Esophagus muscularis mucosa (tissue), 2 donors: ENCODE data around the gene MMP7.

Source experiments
- EP300 ChIP-seq: sonication (generic); formaldehyde crosslinking; IDR thresholded peaks from one replicate; pipeline ENCODE4 v1.6.1; 2017; ENCODE audit warnings: antibody characterized with exemption
- POLR2A ChIP-seq: fragments of 450-650 bp; IDR thresholded peaks from one replicate; pipeline ENCODE4 v1.6.1; 2017; ENCODE audit warnings: antibody characterized with exemption, moderate library complexity, mild to moderate bottlenecking, low read depth

GRCh38 chr11:102551169-102551781 is 20.7 kb upstream of the MMP7 start:
- TF ChIP-seq POLR2A = no peak
- no peak for TF ChIP-seq EP300
